ENCODE measurements around the gene CCDC27.

GRCh38 chr1:3779265-3779911 is 27.1 kb downstream of the CCDC27 start:
- TF ChIP-seq CTCF (IDR thresholded peaks at IDR 0.05) (no peak), ZFX (IDR thresholded peaks at IDR 0.05; ENCODE audit: borderline replicate concordance) (no peak)

Measured in 22Rv1 (cell line).